Calu3 (cell line): ENCODE results near the gene MRPL53. TPM values are rescaled to one million over a fixed set of nuclear protein-coding genes. Genes with fewer than 3 reads are reported as not detected.

Experiments
- BruUV-seq: library from RNA; stranded (reverse); fragments of 400-500 nt; replicated peaks from 2 replicates; lab custom pipeline; 2021; lab: Mats Ljungman, UMichigan
- CTCF ChIA-PET: fragments of 300-600 bp; sonication (Branson Sonifier 250); formaldehyde crosslinking; loops from one replicate; lab custom pipeline; 2022; ENCODE audit warnings: antibody characterized with exemption; lab: Charles Lee
- DNase-seq: peaks from one replicate; pipeline ENCODE4 v3.0.0; 2022
- H3K27ac Mint-ChIP-seq: one replicate; pipeline ENCODE4 v1.8.0; 2022; ENCODE audit warnings: mixed read lengths; ENCODE audit not compliant: unreplicated experiment
- H3K27me3 Mint-ChIP-seq: one replicate; pipeline ENCODE4 v1.8.0; 2022; ENCODE audit warnings: mixed read lengths; ENCODE audit not compliant: unreplicated experiment
- H3K36me3 Mint-ChIP-seq: one replicate; pipeline ENCODE4 v1.8.0; 2022; ENCODE audit warnings: mild to moderate bottlenecking, moderate library complexity, mixed read lengths; ENCODE audit not compliant: insufficient read depth, unreplicated experiment
- H3K4me1 Mint-ChIP-seq: one replicate; pipeline ENCODE4 v1.8.0; 2022; ENCODE audit warnings: mild to moderate bottlenecking, low read depth, mixed read lengths; ENCODE audit not compliant: unreplicated experiment
- H3K4me3 Mint-ChIP-seq: one replicate; pipeline ENCODE4 v1.8.0; 2022; ENCODE audit warnings: mild to moderate bottlenecking, low read depth, moderate library complexity, mixed read lengths; ENCODE audit not compliant: unreplicated experiment
- H3K9me3 Mint-ChIP-seq: one replicate; pipeline ENCODE4 v1.8.0; 2022; ENCODE audit warnings: low read depth, mixed read lengths; ENCODE audit not compliant: unreplicated experiment
- intact Hi-C: fragments of 100-400 bp; cut with micrococcal nuclease; formaldehyde crosslinking; loops from one replicate; pipeline ENCODE4 v1.10.0; 2022; ENCODE audit not compliant: unreplicated experiment
- total RNA-seq: library from RNA; stranded (reverse); gene quantifications from 2 replicates; pipeline ENCODE4 v1.2.3, GENCODE V29; 2022
- TF ChIP-seq, protein P1 (sequence below): fragments of 200-600 bp; IDR thresholded peaks from one replicate; pipeline ENCODE4 v1.8.0; 2022; ENCODE audit warnings: antibody characterized with exemption; ENCODE audit not compliant: unreplicated experiment

MRPL53 gene
- total RNA-seq, 1 experiment from 2014 or later, result 83.7 TPM

GRCh38 chr2:74501335-74502071 is 29.0 kb upstream of the MRPL53 start:
- Mint-ChIP-seq H3K9me3 (no peaks in the 10 kb centered on the region), H3K36me3 (peaks cover 60% of the 10 kb centered on the region), H3K4me1 (peaks cover 43% of the 10 kb centered on the region), H3K4me3 (peak overlapping the region; percentile 84), H3K27me3 (peaks cover 15% of the 10 kb centered on the region), H3K27ac (no peak overlapping the region)
- intact Hi-C loops, result no loop called here
- CTCF ChIA-PET, result interaction anchor here (0.5 to 1.0 kb wide), 3 partner anchors 14 to 597 kb away, joined by 3 to 4 read pairs (median 3); no protein-coding TSS in a partner anchor
- no TSS peak for BruUV-seq
- TF ChIP-seq, protein P1, sequence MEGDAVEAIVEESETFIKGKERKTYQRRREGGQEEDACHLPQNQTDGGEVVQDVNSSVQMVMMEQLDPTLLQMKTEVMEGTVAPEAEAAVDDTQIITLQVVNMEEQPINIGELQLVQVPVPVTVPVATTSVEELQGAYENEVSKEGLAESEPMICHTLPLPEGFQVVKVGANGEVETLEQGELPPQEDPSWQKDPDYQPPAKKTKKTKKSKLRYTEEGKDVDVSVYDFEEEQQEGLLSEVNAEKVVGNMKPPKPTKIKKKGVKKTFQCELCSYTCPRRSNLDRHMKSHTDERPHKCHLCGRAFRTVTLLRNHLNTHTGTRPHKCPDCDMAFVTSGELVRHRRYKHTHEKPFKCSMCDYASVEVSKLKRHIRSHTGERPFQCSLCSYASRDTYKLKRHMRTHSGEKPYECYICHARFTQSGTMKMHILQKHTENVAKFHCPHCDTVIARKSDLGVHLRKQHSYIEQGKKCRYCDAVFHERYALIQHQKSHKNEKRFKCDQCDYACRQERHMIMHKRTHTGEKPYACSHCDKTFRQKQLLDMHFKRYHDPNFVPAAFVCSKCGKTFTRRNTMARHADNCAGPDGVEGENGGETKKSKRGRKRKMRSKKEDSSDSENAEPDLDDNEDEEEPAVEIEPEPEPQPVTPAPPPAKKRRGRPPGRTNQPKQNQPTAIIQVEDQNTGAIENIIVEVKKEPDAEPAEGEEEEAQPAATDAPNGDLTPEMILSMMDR, result no peak
- no peak for DNase-seq

GRCh38 chr2:74500578-74500946 is 28.1 kb upstream of the MRPL53 start:
- CTCF ChIA-PET, result interaction anchor here (0.6 to 1.0 kb wide), 2 partner anchors 13 to 14 kb away, joined by 3 to 5 read pairs; partner anchors contain the start of gene TLX2
- intact Hi-C loops, result no loop called here
- no TSS peak for BruUV-seq
- Mint-ChIP-seq H3K9me3 (no peaks in the 10 kb centered on the region), H3K36me3 (peaks cover 57% of the 10 kb centered on the region), H3K4me1 (peaks cover 42% of the 10 kb centered on the region), H3K27ac (no peak overlapping the region), H3K27me3 (peaks cover 15% of the 10 kb centered on the region), H3K4me3 (no peak overlapping the region)
- TF ChIP-seq, protein P1, result no peak
- no peak for DNase-seq

- no peaks in the 10 kb centered on the region for H3K9me3 Mint-ChIP-seq
- peaks cover 15% of the 10 kb centered on the region for H3K27me3 Mint-ChIP-seq
- BruUV-seq, result no TSS peak
- TF ChIP-seq, protein P1, result no peak
- DNase-seq, result no peak
- H3K4me3 Mint-ChIP-seq, result no peak overlapping the region
- H3K36me3 Mint-ChIP-seq, result peaks cover 56% of the 10 kb centered on the region
- intact Hi-C loops, result no loop called here
- H3K27ac Mint-ChIP-seq, result no peak overlapping the region
- peaks cover 37% of the 10 kb centered on the region for H3K4me1 Mint-ChIP-seq
- CTCF ChIA-PET, result interaction anchor here (0.6 kb wide), 1 partner anchor 14 kb away, joined by 5 read pairs; the partner anchor contains the start of gene TLX2
Measured at GRCh38 chr2:74499940-74500577, 27.6 kb upstream of the MRPL53 start.

- Mint-ChIP-seq H3K9me3 (no peaks in the 10 kb centered on the region), H3K27me3 (peaks cover 15% of the 10 kb centered on the region), H3K4me1 (peaks cover 31% of the 10 kb centered on the region), H3K27ac (peak within 1 kb of the TSS; percentile 33), H3K4me3 (peak within 1 kb of the TSS; percentile 58), H3K36me3 (peaks cover 50% of the 10 kb centered on the region)
- no peak for DNase-seq
- TF ChIP-seq, protein P1, result no peak
- intact Hi-C loops, result no loop called here
- CTCF ChIA-PET, result interaction anchor here (0.6 kb wide), 1 partner anchor 33 kb away, joined by 4 read pairs; no protein-coding TSS in a partner anchor
- BruUV-seq, result no TSS peak
Measured at GRCh38 chr2:74499267-74499939, 26.9 kb upstream of the MRPL53 start, which contains the start of gene LBX2. TSS of gene LBX2 (minus strand) at chr2:74499603. CDS start at chr2:74499537, 66 bp downstream.
